GM18519 (cell line): ENCODE data around the gene CUEDC1.

Experiments used
- ATAC-seq: cut with Tn5 transposase; IDR thresholded peaks from one replicate; pipeline ENCODE4 v1.9.1; 2021; ENCODE audit warnings: mild to moderate bottlenecking, moderate library complexity; ENCODE audit not compliant: unreplicated experiment, low FRiP score

Gene CUEDC1

DNA sequence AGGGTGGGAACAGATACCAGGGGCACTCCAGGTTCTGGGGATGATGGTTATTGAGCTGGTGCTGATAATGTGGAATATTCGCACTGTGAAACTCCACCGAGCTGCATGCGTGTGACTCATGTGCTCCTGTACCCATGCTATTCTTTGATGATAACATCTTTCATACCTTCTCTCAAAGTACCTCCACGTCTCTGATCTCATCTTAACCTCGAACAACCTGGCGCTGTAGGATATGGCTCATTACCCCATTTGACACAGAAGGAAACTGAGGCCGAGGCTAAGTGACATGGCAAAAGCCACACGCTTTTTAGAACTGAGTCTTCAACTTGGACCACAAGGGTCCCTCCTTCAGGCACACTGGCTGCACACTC is 75.1 kb downstream of the CUEDC1 start:
- no peak for ATAC-seq

- no peak for ATAC-seq
Observed at GRCh38 chr17:57879437-57880085, 75.7 kb downstream of the CUEDC1 start.

DNA sequence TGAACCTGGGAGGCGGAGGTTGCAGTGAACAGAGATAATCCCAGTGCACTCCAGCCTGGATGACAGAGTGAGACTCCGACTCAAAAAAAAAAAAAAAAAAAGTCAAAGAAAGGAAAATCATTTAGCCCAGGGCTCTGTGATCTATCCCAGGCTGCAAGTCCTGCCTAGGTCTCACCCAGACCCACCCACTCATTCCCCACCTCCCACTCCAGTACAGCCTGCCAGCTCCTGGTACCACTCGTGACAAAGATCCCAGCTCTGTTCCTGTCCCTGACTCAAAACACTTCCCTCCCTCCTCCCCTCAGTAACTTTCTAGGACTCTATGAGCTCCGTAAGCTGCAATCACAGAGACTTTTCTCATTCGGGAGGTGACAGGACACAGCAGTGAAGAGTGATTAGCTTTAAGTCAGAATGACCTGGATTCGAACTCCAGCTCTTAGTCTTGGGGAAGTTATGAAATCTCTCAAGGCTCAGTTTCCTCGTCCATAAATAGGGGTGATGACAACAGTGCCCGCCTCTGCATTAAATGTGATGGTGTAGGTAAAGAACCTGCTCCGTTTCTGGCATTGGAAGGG is 77.3 kb downstream of the CUEDC1 start:
- ATAC-seq = no peak

DNA sequence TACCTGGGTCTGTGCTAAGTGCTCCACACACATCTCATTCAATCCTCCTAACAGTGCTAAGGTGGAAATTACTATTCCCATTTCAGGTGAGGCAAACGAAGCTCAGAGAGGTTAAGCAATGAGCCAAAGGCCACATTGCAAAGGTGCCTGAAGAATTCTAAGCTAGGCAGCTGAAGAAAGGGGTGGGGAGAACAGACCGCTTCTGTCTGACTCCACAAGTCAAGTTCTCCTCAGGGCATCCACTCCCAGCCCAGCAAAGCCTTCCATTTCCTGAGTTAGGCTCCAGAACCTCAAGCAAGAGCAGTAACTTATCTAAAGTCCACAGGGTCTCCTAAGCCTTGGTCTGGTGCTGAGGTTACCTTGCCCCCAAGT is 78.4 kb downstream of the CUEDC1 start:
- no peak for ATAC-seq

- no peak for ATAC-seq
Observed at GRCh38 chr17:57876023-57876865, 79.0 kb downstream of the CUEDC1 start.

DNA sequence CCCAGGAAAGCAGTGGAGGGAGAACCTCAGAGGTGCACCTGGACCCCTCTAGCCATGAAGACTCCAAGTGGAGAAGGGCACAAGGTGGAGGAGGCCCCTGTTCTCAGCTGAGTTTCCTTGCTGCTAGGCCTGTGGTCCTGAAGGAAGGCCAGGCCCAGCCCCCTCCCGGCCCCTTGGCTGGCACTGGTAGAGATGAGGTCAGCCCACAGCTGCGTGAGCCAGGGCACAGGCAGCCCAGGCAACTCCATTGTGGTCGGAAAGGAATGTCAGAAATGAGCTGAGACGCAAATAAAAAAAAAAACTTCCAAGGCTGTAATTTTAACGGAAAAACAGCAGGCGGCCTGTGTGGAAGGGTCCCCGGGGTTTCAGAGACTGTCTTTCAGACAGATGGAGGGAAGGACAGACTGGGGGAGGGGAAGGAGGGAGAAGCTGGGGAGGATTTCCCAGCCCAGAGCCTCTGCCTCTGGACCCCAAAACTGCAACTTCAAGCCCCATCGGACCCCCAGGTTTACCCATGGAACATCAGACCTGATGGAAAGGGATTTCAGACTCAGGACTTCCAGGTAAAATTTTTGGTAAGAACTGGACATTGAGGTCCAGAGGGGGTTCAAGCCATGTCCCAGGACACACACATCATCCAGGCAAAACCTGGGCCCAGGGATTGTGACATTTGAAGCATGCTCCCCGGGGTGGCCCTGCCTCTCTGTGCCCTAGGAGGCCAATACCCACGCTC is 79.8 kb downstream of the CUEDC1 start:
- no peak for ATAC-seq

DNA sequence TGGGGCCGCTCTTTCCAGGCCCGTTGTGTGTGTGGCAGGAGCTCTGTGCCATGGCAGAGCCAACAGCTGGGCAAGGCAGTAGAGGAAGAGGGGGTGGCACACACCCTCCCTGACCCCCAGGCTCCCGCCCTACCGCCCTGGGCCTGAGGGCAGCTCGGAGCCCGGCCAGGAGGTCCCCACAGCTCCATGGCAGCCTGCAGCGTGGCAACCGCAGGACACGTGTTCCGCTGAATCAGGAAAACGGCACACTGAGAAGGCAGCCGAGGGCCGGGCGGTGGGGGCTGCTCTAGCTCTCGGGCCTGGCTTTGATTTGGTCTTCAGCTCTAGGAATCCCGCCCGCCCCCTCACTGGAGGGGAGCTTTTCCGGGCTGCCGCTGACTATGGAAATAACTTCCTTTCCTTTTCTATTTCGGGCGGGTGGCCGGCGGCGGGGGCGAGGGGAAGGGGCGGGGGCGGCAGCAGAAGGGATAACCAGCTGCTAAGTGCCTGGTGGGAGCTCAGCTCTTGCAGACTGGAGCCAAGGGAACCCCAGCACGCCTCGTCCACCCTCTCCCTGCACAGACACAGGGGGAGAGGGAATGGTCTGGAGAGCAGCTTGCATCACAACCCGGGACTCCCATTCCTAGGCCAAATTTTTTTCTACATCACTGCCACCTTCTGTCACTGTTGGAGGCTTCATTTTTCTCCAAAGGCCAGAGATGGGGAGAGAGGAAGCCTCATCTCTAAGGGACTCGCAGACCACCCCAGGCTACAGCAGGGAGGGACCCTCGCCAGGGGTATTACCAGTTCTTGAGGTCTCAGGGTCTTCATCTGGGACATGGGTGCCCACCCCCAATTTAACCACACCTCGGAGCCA is 80.5 kb downstream of the CUEDC1 start:
- no peak for ATAC-seq

DNA sequence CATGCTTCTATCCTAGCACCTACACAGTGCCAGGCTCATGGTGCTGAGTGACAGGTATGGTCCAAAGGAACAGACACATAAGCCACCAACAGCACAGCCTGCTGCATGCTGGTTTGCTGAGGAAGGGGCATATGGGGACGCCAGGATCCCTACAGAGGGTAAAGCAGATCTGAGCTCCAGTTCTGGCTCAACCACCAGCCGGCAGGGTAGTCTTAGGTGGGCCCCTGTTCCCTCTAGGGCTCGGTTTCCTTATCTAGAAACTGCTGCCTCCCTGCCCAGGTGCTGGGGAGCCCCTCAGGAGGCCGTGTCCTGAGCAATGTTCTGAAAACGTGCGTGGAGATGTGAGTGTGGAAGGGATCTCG is 81.2 kb downstream of the CUEDC1 start:
- no peak for ATAC-seq

GRCh38 chr17:57873261-57874057 is 81.8 kb downstream of the CUEDC1 start:
- no peak for ATAC-seq

- ATAC-seq = no peak
Observed at GRCh38 chr17:57872536-57872935, 82.7 kb downstream of the CUEDC1 start.

DNA sequence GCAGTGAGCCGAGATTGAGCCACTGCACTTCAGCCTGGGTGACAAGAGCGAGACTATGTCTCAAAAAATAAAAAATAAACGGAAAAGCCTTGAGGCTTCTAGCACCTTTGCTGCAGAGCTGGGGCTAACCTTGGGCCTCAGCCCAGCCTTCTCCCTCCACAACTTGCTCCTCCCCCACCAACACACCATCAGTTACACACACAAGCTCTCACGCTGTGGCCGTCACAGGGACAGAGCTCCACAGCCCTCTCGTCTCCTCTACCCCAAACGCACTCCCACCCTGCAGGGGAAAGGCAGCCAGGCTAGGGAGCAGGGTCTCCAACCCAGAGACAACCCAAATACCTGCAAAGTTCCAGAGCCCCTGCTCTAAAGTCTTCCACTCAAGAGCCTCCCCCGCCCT is 83.3 kb downstream of the CUEDC1 start:
- ATAC-seq = no peak

GRCh38 chr17:57871155-57871554 is 84.1 kb downstream of the CUEDC1 start:
- ATAC-seq = no peak

DNA sequence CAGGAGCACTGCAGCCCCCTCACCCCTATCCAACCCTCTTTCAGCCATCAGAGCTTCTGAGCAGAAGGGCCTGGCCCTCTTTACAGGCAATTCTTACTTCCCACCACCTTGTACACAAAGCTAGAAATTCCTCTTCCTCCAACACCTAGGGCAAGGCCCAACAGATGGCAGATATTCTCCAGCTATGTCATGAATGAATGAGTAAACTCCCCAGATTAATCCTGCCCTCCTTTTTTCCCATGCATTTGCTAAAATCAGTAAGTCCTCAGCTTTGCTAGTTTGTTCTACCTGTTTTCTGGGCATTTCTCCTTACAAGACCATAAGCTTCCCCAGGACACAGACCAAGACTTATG is 85.0 kb downstream of the CUEDC1 start:
- ATAC-seq = no peak

DNA sequence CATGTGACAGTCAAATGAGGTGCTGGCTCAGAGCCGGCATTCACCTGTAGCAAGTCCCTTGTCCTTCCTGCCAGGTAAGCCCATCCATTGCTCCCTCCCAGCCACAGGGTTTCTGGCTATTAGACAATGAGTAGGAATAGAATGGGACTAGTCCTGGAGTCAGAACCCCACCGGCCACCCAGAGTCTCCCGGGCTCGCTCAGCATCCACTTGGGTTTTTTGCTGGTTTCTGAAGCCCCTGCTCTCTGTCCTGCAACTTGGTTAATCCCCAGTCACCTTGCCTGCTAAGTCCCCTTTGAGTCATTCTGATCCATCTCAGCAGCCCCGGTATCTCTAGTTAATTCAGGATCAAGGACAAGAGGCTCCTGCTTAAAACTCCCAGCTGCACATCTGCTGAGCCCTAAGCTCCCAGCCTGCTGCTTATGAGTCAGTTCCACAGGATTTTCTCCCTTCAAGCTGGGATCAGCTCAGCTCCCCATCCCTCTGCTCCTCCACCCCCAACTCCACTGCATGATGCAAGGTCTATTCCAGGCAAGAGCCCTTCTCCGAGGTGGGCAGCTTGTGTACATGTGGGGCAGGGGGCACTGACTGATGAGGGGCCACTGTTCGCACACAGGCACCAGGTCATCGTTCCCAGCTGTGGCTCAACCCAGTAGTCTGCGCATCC is 85.5 kb downstream of the CUEDC1 start:
- no peak for ATAC-seq

DNA sequence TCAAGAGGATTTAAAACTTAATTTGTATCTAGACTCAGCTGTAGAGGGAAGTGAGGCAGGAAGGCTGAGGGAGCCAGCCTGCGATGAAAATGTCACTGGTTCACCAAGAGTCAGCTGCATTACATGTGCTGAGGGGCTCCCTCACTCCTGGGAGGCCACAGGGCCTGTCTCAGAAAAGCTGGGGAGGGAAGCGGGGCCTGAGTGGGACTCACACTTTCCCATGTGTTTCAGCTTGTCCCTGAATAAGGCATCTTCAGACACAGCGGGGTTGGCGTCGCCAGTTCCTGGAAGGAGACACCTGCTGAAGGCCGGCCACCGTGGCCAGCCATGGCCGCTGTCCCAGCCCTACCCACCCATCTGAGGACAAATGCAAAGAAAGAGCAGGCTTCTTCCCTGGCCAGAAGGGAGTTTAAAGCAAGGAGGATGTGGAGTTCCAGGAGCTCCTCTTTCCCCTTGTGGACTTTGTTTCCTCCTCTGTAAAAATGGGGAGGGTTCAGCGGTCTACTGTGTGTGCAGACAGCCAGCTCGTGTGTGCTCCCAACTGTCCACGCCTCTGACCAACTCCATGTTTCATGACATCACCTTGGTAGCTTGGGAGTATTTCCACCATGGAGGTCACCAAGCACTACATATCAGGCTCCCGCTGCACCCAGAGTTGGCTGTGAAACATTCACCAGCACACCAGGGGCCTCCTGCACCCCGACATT is 86.1 kb downstream of the CUEDC1 start:
- ATAC-seq = no peak

DNA sequence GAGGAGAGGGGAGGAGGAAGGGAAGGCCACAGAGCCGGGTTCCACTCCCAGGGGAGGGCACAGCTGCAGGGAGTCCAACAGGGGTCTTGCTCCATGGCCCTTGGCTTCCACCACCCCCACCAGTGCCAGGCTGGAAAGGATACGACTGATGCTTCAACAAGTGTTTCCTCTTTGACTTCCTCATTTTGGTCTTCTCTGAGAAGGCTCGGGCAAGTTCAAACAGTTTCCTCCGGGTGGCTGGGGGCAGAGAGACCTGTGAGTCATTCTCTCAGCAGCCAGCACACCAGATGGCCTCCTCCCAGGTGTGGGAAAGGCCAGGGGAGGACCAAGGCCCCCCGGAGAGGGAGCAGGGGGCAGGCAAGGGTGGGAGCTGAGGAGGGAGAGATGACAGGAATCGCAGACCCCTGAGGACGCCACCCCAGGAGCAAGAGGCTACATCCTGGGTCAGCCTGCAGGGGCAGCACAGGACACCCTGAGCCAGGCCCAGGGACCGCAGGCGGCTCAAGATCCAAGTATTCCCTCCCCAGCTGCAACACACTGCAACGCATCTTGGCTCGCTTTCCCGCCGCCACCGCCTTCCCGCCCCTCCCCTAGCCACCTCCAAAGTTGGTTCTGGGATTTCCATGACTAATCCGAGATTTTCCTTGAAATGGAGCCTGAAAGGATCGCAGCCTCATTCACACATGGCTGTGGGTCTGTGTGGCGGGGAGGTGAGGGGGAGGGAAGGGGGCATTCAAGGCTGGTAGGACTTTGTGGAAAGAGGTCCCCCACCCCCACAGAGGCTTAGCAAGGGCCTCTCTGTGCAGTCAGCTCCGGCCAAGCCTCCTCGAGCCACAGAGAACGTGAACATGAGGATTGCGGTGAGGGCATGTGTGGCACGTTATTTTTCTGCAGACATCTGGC is 87.0 kb downstream of the CUEDC1 start:
- ATAC-seq = peak; percentile 70

GRCh38 chr17:57867126-57867525 is 88.1 kb downstream of the CUEDC1 start:
- no peak for ATAC-seq

DNA sequence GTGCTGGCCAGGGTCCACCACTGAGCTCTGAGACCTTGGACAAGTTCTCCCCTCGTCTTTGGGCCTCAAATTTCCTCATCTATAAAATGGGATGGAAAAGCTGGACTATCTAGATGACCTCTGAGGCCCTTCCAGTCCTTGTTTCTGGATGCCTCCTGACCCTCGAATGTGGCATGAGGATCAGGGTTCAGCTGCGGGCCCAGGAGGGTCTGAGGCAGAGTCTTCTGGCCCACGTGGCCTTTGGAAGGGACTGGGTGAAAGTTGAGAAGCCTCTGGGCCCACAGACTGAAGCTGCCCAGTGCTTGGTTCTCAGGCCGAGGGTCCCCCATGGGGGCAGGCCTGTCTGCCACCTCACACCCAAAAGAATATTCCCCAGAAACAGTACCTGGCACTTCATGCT is 88.5 kb downstream of the CUEDC1 start:
- no peak for ATAC-seq
